Amygdala (tissue), 56 donors: ENCODE data around the gene EFEMP2.
"Not testable (repeated sequence)": the region's sequence is repeated elsewhere in the genome, so short reads cannot be mapped to it uniquely, and the experiment has no call there.

Source experiments
- DNase-seq, 56 donors: peaks; one replicate each; lab custom pipeline; 2025; lab: John Stamatoyannopoulos, UW

The EFEMP2 gene

DNA sequence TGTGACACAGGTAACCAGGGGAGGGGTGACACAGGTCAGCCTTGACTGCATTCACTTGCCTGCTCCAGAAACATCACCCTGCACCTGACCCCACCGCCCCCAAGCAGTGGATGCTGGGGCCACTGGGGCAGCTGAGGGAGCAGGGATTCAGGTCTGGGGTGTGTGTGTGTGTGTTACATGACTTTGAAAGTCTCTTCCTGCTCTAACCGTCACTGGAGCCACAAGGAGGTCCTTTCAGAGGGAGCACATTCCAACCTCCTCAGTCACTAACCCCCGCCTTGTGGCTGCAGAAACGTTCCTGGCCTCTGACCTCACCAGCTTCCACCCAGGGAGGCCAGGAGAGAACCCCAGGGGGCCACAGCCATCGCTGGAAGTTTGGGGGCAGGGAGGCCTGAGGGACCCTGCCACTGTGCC, 30.5 kb upstream of the EFEMP2 start:
- DNase-seq: no peak

- no peak for DNase-seq
Observed at GRCh38 chr11:65900899-65901180, 28.2 kb upstream of the EFEMP2 start.

GRCh38 chr11:65900125-65900898, 27.7 kb upstream of the EFEMP2 start, which contains the start of gene FOSL1:
FOSL1 (minus strand) TSS chr11:65900388; CDS start chr11:65900339, 49 bp downstream.
- peak in 30 of 56 donors; percentile 15 to 80 (median 48) for DNase-seq

DNA sequence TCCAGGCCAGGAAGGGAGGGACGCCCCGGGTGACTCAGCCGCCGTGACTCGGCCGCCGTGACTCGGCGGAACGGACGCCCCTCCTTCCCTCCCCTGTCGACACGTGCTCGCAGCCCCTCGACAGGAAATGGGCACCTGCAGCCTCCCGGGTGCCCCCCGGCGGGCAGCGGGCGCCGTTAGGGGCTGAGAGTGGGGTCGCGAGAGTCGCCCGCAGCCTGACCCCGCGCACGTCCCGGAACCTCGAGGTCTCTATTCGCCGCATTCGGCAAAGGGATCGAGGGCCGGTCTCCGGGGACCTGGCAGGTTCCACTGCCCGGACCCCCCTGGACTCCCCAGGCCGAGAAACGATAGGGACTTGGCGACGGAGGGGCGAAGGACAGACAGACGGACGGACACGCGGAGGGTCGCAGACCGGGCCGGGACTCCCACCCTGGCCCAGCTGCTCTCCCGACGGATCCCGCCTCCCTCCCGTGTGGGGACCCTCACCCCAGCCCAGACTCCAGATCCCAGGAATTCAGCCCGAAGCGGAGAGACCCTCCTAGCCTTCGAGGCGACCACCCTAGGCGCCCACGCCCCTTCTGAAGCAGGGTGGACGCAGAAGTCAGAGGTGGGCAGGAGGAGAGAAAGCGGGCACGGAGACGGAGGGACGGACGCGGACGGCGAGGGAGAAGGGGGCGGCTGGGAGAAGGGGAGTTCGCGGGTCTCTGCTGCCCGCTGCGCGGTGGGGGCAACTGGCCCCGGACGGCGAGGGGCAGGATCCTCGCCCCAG, 26.9 kb upstream of the EFEMP2 start:
- no peak for DNase-seq

DNA sequence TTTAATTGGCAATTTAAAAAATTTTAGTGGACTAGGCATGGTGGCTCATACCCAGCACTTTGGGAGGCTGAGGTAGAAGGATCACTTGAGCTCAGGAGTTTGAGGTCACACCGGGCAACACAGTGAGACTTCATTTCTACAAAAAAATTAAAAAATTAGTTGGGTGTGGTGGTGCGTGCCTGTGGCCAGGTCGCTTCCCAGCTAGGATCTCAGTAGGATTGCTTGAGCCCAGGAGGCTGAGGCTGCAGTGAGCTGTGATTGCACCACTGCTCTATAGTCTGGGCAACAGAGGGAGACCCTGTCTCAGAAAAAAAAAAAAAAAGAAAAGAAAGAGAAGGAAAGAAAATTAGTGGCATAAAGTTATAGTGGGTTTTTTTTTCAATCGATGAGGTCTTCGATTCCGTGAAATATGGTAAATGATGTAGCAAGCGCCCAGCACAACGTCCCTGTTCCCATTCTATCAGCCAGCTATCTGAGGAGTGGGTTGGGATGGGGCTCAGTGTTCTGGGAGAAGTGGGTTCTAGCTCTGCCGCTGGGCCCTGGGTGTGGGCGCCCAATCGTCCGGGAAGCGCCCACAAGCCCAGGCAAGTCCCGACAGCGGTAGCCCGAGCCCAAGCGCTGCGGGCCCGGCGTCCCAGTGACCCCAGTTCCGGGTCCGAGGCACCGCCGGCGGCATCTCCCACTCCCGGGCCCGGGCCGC, 26.2 kb upstream of the EFEMP2 start:
- no peak for DNase-seq

- no peak for DNase-seq
Observed at GRCh38 chr11:65897020-65897471, 24.4 kb upstream of the EFEMP2 start.

- no peak for DNase-seq
Observed at GRCh38 chr11:65896034-65896999, 23.7 kb upstream of the EFEMP2 start.

GRCh38 chr11:65895482-65895981, 22.9 kb upstream of the EFEMP2 start:
- no peak for DNase-seq

DNA sequence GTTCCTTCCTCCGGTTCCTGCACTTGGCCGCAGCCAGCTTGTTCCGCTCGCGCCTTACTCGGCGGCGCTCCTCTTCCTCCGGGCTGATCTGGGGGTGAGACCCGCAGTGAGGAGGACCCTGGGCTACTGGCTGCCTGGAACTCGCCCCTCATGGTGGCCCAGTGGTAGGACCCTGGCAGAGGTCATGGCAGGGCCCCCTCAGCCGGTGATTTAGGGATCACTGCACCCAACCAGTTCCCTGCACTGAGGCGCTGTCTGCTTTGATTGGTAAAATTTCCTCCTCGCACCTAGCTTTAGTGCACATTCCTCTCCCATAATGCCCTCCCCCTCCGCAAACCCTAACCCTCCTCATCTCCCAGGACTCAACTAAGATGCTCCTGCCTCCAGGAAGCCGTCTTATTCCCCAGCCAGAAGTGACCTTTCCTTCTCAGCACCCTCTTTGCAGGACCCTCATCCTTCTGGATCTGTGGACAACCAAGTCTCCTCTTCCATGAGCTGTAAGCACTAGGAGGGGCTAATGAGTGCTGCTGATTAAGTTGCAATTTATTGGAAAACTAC, 21.5 kb upstream of the EFEMP2 start:
- peak in 2 of 56 donors; percentile 17 to 33 for DNase-seq

GRCh38 chr11:65892661-65893317, 20.2 kb upstream of the EFEMP2 start:
- DNase-seq: peak in 6 of 56 donors; percentile 19 to 56 (median 33)

DNA sequence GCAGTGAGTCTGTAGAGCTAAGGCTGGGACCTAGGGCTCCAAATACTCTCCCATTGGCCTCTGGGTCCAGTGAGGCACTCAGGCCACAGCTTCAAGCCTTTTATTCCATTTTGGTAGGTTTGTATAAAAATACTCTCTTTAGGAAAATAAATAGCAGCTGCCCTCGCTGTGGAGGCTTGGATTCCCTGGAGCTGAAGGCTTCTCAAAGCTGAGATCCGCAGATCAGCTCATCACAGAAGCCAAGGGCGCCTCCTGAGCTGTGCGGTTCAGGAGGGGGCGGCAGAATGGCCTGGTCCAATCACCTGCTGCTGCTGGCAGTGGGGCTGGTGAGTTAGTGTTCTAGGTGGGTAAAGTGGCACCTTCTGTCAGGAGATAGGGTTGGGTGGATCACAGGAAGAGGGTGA, 19.5 kb upstream of the EFEMP2 start:
- DNase-seq: not testable (repeated sequence)

- peak in 3 of 56 donors; percentile 25 to 55 (median 41) for DNase-seq
Observed at GRCh38 chr11:65891219-65892136, 18.9 kb upstream of the EFEMP2 start.

- peak; percentile 70 to 100 (median 96) for DNase-seq
Observed at GRCh38 chr11:65890324-65891218, 18.0 kb upstream of the EFEMP2 start, which contains the start of gene CCDC85B. CCDC85B (plus strand) TSS chr11:65890673; CDS start chr11:65890784, 111 bp downstream.

DNA sequence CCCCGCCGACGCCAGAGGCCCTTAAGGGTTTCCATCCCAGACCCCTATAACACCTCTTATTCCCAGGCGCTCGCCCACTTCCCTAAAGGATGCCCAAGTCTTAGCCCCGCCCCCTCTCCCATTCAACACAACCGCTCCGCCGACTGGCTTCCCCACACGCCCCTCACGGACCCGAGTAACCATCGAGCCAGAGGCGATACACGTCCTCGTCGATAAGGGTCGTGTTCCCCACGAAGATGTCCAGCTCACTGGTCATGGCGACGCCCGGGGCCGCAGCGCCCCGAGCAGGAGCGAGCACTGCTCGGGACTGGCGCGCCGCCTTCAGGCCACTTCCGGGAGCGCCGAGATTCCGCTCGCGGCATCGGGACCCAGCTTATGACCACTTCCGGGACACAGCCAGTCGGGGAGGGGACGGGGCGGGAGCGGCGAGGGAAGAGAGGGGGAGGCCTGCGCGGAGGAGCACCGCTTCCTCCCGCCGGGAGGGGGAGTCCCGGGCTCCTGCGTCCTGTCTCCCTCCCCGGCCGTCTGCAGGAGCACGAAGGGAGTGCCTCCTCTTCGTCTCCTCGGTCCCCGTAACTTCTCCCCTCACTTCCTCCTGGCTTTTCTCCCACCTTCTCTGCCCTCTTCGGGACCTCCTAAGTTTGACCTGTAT, 15.7 kb upstream of the EFEMP2 start, which contains the start of gene FIBP:
TSS of gene FIBP (minus strand) at position 309 of the 652 bp plus-strand sequence. CDS start at position 256, 53 bp downstream.
- peak; percentile 61 to 98 (median 95) for DNase-seq

- peak in 1 of 56 donors; percentile 58 for DNase-seq
Observed at GRCh38 chr11:65887723-65888162, 15.1 kb upstream of the EFEMP2 start.
